Brain microvascular endothelial cell (primary cell): Measurements from ENCODE around the gene ANGPTL2.

Source experiments
- DNase-seq: peaks from one replicate; pipeline ENCODE4 v3.0.0-alpha.2; 2020
- H3K27ac ChIP-seq: fragments of 250-450 bp; sonication (Bioruptor Pico); 2 replicates; pipeline ENCODE4 v1.5.1; 2020; ENCODE audit warnings: mild to moderate bottlenecking, moderate library complexity
- H3K27me3 ChIP-seq: fragments of 250-450 bp; sonication (Bioruptor Pico); replicated peaks from 2 replicates; pipeline ENCODE4 v1.5.1; 2020; ENCODE audit warnings: mild to moderate bottlenecking
- H3K36me3 ChIP-seq: fragments of 250-450 bp; sonication (Bioruptor Pico); replicated peaks from 2 replicates; pipeline ENCODE4 v1.5.1; 2020; ENCODE audit warnings: mild to moderate bottlenecking
- H3K4me3 ChIP-seq: 2 replicates; pipeline ENCODE4 v1.5.1; 2011; ENCODE audit warnings: low read depth, mild to moderate bottlenecking, control low read depth, low read length, moderate library complexity
- in situ Hi-C: cut with HindIII; loops from 2 replicates; pipeline ENCODE4 v1.10.0; 2017; ENCODE audit warnings: low sequenced_read_pairs, low pct_ligation_motif_present
- TF ChIP-seq, protein P1 (sequence below): IDR thresholded peaks from 2 replicates; pipeline ENCODE4 v1.5.1; 2011; ENCODE audit warnings: low read depth, mild to moderate bottlenecking, moderate library complexity, low read length, control low read depth, inconsistent platforms; ENCODE audit errors: missing control alignments

Gene ANGPTL2

DNA sequence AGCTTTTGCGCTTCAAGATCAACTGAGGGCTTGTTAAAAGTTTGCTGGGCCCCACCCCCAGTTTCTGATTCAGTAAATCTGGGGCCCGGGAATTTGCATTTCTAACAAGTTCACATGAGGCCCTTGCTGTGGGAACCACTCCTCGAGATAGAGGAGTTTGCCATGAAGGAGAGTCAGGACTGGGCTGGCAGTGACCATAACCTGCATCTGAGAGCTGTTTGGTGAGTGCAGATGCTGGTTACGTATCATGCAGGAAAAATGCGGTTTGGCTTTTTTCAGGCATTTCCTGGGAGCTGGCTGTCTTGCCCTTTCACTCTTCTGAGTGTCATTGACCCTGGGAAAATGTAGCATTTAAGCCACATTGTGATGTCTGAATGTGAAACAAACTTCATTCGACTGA, 9.4 kb upstream of the ANGPTL2 start:
- peak; percentile 73 for DNase-seq
- TF ChIP-seq, protein P1, sequence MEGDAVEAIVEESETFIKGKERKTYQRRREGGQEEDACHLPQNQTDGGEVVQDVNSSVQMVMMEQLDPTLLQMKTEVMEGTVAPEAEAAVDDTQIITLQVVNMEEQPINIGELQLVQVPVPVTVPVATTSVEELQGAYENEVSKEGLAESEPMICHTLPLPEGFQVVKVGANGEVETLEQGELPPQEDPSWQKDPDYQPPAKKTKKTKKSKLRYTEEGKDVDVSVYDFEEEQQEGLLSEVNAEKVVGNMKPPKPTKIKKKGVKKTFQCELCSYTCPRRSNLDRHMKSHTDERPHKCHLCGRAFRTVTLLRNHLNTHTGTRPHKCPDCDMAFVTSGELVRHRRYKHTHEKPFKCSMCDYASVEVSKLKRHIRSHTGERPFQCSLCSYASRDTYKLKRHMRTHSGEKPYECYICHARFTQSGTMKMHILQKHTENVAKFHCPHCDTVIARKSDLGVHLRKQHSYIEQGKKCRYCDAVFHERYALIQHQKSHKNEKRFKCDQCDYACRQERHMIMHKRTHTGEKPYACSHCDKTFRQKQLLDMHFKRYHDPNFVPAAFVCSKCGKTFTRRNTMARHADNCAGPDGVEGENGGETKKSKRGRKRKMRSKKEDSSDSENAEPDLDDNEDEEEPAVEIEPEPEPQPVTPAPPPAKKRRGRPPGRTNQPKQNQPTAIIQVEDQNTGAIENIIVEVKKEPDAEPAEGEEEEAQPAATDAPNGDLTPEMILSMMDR = no peak
- Histone ChIP-seq H3K27me3 (no peaks in the 10 kb centered on the region), H3K27ac (peak overlapping the region; percentile 32), H3K36me3 (no peaks in the 10 kb centered on the region), H3K4me3 (no peak overlapping the region)
- in situ Hi-C loops = no loop called here

DNA sequence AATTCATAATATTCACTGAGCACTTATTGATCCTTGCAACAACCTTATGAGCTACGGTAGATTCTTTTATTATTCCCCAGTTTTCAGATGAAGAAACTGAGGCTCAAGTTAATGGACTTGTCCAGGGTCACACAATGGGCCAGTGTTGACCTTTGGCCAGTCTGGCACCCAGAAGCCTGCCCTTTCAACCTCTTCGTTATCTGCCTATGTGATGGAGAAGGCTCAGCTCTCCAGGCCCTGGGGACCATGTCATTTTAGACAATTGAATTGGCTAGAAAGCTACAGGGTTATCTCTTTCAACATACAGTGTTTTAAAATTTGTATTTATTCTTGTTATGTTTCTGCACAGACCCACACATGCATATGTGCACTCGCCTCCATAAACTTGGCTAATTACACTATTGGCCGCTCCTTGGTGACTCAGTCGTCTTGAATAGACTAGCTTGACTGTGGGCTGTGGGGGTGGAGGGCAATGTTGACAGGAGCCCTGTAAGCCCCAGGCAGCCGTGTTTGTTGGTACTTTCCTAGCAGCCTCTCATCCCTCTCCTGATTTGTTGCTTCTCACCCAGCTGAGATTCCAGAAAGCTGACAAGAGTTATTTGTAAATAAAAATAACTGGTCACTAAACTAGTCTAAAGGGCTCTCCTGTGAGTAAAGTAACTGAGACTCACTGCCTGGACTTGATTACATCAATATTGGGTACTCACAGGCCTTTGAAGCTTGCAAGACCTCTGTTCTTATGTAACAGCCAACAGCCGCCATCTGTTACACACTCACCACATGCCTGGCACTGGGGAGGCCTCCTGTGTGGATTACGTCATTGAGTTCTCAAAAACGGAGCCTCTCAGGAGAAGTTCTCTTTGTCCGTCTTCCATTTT, 8.5 kb upstream of the ANGPTL2 start:
- TF ChIP-seq, protein P1 = no peak

DNA sequence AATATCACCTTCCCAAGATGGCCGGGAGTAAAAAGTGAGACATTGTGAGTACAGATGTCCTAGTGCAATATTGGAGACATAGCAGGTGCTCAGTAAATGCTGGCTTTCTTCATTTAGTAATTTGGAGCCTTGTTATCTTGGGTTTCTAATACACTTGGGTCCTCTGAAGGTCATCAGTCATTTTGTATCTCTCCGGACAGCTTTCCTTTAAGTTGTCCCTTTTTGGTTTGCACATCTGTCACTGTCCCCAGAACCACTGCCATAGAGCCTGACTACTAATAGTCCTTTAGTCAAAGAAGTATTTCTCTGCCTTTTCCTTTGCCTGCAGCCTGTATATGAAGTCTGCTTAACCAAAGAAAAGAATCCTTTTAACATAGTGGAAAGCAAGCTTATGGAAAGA, 7.8 kb upstream of the ANGPTL2 start:
- Histone ChIP-seq H3K36me3 (no peaks in the 10 kb centered on the region), H3K27ac (no peak overlapping the region), H3K4me3 (no peak overlapping the region), H3K27me3 (no peaks in the 10 kb centered on the region)
- in situ Hi-C loops = no loop called here
- DNase-seq = no peak
- TF ChIP-seq, protein P1 = no peak

More for the DNA sequence above, 8.5 kb upstream of the ANGPTL2 start:
- no peak overlapping the region for H3K4me3 ChIP-seq
- DNase-seq = peak; percentile 65
- in situ Hi-C loops = no loop called here
- H3K36me3 ChIP-seq = no peaks in the 10 kb centered on the region
- H3K27me3 ChIP-seq = no peaks in the 10 kb centered on the region
- H3K27ac ChIP-seq = peak overlapping the region; percentile 32

DNA sequence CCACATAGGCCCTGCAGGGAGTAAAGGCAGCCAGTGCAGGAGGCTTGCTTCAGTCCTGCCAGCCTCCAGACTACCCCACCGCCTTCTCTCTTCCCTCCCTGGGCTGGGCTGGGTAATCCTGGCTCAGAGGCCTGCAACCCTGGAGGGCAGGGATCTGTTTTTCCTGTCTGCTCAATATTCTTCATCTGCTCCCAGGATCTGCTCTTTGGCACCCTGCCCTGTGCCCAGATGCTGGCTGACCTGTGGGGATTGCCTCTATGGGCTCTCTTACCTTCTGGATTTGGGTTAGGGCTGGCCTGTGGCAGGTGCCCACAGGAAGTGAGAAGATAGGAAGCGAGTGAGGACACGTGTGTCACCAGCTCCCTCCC, 7.3 kb upstream of the ANGPTL2 start:
- DNase-seq = no peak
- Histone ChIP-seq H3K27ac (no peak overlapping the region), H3K36me3 (no peaks in the 10 kb centered on the region), H3K27me3 (no peaks in the 10 kb centered on the region), H3K4me3 (no peak overlapping the region)
- in situ Hi-C loops = no loop called here
- TF ChIP-seq, protein P1 = no peak

DNA sequence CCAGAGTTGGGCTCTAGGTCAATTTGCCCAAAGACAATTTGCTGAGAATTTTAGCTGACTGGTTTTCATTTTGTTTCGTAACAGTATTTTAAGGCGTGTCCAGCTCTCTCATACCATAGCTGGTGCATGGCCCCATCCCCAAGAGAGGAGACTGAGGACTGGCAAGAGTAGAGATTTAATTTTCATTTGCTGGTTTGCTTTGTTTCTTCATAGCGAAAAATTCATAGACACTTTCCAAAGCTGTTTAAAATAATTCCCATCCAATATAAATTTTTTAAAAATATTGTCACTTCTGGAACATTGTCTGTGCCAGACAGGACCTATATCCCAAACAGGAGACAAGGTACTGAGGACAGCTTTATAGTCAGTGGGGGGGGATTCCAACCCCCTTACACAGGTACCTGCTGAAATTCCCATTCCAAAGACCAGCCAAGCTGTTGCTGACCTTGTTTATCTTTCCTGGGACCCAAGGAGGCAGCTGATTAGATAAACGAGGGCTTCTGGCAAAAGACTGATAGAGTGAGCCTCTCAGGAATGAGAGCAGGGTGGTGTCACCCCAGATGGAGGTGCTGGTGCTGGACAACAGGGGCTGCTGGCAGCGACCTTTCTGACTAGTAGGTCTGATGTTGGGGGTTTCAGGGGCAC, 6.8 kb upstream of the ANGPTL2 start:
- Histone ChIP-seq H3K27me3 (no peaks in the 10 kb centered on the region), H3K4me3 (no peak overlapping the region), H3K27ac (no peak overlapping the region), H3K36me3 (no peaks in the 10 kb centered on the region)
- TF ChIP-seq, protein P1 = no peak
- DNase-seq = no peak
- in situ Hi-C loops = no loop called here
